Measurements from ENCODE around the gene COL6A6.

- TF ChIP-seq CTCF (IDR thresholded peaks at IDR 0.05) (no peak), POLR2A (IDR thresholded peaks at IDR 0.05) (no peak)
Observed at GRCh38 chr3:130546920-130547679, 30.1 kb downstream of the COL6A6 start.

Measured in thyroid gland (tissue), 4 donors.